Hematopoietic multipotent progenitor cell treated with erythropoietin and hydrocortisone succinate and interleukin-3 and kit ligand, for 8 days (in vitro differentiated cells): ENCODE measurements around the gene AKAP6.
"Not testable (repeated sequence)": the region's sequence is repeated elsewhere in the genome, so short reads cannot be mapped to it uniquely, and the experiment has no call there.

Experiments used
- DNase-seq: peaks from one replicate; pipeline ENCODE4 v3.0.0-alpha.2; 2015

The AKAP6 gene

GRCh38 chr14:32373174-32373573, 44.1 kb downstream of the AKAP6 start:
- DNase-seq, result not testable (repeated sequence)

GRCh38 chr14:32374155-32374554, 45.1 kb downstream of the AKAP6 start:
- DNase-seq, result no peak

- DNase-seq, result no peak
These were observed 46.6 kb downstream of the AKAP6 start for GRCh38 chr14:32375663-32376062.

DNA sequence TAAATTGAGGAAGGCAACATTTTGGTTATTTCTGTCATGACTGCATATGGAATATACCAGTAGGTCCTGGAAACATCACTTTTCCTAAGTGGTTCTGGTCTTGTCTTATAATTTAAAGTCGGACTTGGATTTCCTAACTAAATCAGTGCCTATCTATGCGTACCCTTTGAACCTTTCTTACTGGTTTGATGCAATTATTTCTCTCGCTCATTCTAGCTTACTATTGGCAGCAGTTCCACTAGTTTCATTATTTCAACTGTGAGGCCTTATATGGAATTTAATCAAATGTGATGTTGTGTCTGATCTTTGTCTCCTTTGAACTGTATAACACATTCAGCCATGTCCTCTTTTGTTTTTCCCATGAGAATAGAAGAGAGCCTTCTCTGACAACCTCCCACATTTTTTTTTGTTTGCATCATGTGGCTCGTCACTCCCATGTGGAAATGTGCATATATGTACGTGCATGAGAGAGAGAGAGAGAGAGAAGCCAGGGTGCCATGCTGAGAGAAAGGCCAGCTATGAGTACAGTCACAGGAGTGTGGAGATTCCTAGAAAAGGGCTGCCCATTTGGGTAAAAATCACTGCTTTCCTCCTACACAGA, 48.0 kb downstream of the AKAP6 start:
- no peak for DNase-seq

GRCh38 chr14:32378284-32378683, 49.2 kb downstream of the AKAP6 start:
- no peak for DNase-seq

GRCh38 chr14:32379447-32379846, 50.3 kb downstream of the AKAP6 start:
- no peak for DNase-seq

GRCh38 chr14:32381869-32382268, 52.8 kb downstream of the AKAP6 start:
- no peak for DNase-seq

DNA sequence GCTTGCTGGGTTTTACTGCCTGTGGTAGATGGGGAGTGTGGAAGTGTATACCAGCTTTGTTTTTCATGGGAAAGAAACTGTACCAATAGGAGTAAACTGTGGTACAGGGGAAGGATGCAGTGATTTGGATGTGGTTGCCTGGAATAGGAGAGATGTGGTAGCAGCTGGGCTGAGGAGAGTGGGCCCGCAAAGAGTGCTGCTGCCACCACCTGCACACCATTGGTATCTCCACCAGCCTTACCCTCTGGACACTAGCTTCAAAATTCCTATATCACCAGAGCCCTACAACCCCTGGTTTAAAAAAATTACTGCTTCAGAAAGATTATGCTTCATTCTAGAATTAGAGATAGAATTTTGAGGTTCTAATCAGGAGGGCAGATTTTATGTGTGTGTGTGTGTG, 53.6 kb downstream of the AKAP6 start:
- DNase-seq, result no peak

DNA sequence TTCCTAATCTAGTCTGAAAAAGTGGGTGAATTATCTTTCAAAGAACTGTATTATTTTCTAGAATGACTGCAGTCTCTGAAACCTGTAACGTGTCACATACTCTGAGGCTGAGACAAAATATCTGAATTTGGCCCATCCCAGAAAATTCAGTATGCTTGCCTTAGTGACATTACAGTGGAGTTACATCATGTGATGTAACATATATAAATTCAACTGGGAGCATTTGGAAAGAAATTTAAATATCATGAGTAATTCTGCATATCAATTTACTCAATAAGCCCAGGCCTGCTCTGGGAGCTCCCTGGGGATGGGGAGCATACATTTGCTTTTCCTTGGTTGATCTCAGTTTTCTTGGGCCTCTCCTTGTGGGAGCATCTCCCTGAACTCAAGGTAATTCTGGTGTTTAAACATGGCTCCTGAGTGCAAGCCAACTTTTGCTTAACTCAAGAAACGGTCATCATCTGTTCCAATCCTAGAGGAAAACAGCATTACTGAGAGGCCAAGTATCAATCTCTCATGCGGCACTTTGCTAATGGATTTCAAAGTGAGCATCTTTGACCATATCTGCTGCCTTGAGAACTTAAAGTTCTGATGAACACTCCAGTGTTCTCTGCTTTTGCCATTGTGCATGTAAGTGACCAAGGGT, 54.4 kb downstream of the AKAP6 start:
- DNase-seq, result no peak

DNA sequence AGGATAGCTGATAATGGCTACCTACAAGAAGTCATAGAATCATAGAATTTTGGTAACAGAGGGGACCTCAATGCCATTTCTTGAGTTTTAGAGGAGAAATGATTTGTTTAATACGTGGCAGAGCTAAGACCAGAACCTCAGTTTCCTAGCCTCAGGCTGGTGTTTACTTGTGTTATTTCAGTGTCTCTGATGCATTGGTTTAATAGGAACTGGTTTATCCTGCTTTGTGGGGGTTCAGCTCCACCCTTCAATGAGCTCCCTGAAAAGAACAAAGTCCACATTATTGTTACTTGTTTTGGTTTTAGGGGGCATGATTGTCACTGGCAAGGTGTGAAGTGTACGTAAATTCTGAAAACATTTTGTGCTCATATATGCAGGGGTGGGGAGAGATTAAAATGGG, 55.4 kb downstream of the AKAP6 start:
- DNase-seq, result no peak

- not testable (repeated sequence) for DNase-seq
These were observed 58.2 kb downstream of the AKAP6 start for GRCh38 chr14:32387295-32387694.

DNA sequence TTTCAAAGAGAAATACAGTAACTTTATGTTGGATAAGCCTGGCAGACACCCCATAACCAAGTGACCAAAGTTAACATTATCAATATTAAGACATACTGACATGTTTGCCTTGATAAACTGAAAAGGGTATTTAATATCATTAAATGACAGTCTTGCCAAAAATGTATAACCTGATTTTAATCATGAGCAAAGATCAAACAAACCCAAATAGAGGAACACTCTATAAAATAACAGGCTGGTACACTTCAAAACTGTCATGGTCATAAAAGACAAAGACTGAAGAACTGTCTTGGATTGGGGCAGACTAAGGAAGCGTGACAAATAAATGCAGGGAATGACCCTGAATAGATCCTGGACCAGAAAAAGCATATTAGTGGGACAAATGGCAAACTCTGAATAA, 64.0 kb downstream of the AKAP6 start:
- no peak for DNase-seq

GRCh38 chr14:32394038-32394437, 64.9 kb downstream of the AKAP6 start:
- no peak for DNase-seq

DNA sequence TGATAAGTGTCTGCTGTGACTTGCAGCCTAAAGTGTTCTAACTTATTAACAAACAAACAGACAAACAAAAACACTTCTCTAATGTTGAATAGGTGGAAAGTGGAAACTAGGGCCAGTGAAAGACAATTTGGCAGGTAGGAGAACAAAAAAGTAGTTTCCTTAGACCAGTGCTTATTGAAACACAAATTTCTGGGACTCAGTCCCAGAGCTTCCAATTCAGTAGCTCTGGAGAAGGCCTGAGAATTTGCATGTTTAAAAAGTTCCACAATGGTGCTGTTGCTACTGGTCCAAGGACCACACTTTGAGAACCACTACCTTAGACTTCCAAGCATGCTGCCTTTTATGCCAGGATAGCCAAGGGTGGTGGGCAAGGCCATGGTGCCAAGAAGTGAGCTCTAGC, 67.8 kb downstream of the AKAP6 start:
- DNase-seq, result no peak

- no peak for DNase-seq
These were observed 69.0 kb downstream of the AKAP6 start for GRCh38 chr14:32397861-32398640.

GRCh38 chr14:32399920-32400319, 70.8 kb downstream of the AKAP6 start:
- no peak for DNase-seq

DNA sequence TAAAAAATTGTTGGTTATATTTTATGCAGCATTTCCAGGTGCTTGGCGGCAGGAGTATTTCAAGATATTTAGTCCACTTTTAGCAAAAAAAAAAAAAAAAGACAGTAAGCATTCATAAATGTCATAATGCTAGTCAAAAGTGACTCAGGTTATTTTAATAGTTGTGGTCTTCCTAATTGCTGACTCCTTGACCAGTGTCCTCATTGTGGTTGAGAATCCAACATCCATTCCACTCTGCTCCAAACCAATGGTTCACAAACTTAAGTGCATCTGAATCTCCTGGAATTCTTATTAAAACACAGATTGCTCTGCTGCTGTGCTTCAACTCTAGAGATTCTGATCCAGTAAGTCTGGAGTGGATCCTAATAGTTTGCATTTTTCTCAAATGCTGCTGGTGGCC, 71.4 kb downstream of the AKAP6 start:
- DNase-seq, result no peak

DNA sequence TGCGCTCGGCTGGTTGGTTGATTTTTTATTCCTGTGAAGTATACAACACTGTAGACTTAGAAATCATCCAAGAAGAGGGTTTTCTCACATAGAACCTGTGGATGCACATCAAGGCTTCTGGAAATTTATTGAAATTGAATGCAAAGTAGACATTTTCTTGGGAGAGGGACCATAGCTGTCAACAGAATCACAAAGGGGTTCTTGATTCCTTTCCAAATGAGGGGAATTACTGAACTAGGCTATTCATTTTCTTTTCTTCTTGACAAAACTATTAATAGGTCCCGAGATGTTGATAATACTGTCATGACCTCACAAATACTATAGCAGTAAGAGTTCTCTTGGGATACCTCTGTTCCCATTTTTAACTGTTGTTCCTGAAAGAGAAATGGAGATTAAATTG, 73.9 kb downstream of the AKAP6 start:
- no peak for DNase-seq

- no peak for DNase-seq
These were observed 74.6 kb downstream of the AKAP6 start for GRCh38 chr14:32403688-32404087.

DNA sequence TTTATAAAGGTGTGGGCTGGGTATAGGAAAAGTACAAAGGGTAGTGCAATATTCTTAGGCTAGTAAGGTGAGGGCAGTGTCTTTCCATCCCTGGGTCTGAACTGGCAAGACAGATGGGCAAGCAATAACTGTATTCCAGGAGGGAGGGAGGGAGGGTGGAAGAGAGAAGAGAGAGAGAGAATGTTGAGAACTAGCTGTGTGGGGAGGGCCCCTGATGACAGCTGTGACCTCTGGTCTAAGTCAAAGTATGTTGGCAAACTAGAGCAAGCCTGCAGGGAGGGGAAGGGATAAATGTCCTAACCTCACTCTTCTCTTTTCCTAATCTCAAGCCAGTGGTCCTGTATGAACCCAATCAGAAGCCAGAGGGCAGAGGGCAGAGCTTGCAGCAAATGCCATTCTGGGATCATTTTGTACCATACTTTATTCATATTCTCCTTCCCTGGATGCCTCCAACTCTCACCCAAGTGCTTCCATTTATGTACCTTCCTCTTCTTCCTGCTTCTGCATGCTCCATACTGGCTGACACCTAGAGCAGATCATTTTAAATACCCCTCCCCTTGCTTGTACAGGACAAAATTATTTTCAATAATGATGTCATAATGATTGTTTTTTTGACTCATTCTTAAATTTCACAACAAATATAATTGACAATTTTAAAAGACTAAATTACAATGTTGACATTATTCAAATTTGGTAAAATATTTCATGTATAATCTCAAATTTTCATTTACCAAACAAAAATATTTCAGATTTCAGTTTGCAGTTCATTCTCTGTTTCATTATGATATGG, 75.9 kb downstream of the AKAP6 start:
- no peak for DNase-seq

DNA sequence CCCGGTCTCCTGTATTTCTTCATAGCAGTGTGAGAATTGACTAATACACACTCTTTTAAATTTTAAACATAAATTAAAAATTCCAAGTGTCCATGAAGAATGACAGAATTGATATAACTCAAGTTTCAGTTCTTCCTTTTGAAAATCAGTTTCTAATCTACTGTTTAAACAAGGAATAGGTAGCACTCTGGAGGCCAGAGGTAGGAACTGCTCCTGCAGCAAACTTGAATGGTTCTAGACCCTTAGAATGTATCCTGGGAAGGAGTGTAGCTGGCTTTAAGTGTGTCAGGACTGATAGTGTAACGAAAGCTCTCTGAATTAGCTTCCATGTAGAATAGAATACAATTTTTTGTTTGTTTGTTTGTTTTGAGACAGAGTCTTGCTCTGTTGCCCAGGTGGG, 76.8 kb downstream of the AKAP6 start:
- no peak for DNase-seq

- DNase-seq, result no peak
These were observed 78.0 kb downstream of the AKAP6 start for GRCh38 chr14:32407130-32407529.

GRCh38 chr14:32408018-32408417, 78.9 kb downstream of the AKAP6 start:
- no peak for DNase-seq

DNA sequence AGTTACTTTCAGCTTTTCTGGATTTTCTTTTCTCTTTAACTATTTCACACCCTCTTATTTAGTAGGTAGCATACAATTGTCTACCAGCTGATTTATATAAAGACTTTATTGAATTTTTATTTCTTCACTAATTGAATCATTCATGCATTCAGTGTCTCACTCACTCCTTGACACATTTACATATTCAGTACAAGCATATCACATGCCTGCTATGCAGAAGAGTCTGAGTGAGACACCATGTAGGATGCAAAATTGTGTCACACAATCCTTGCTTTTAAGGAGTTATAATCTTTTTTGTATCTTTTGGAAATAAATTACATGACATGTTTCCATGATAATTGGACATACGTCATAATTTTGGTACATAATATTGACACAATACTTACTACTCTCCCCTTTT, 83.0 kb downstream of the AKAP6 start:
- no peak for DNase-seq
